ENCODE results near the gene SNX21.

Gene SNX21

GRCh38 chr20:45841407-45842129 lies 8.0 kb downstream of the SNX21 start:
- no peak for DNase-seq (ENCODE audit: extremely low read depth, low read depth)
- TF ChIP-seq CTCF (IDR thresholded peaks at IDR 0.05; ENCODE audit: low read depth, low read length, missing control alignments) = no peak
- no peak overlapping the region for H3K4me3 ChIP-seq (replicated peaks; ENCODE audit: low read depth, low read length)

- H3K4me3 ChIP-seq (replicated peaks; ENCODE audit: low read depth, low read length) = no peak overlapping the region
- DNase-seq (ENCODE audit: extremely low read depth, low read depth) = no peak
- no peak for TF ChIP-seq CTCF (IDR thresholded peaks at IDR 0.05; ENCODE audit: low read depth, low read length, missing control alignments)
Observed at GRCh38 chr20:45842169-45842812, 8.7 kb downstream of the SNX21 start.

- no peak overlapping the region for H3K4me3 ChIP-seq (replicated peaks; ENCODE audit: low read depth, low read length)
- DNase-seq (ENCODE audit: extremely low read depth, low read depth) = no peak
- no peak for TF ChIP-seq CTCF (IDR thresholded peaks at IDR 0.05; ENCODE audit: low read depth, low read length, missing control alignments)
Observed at GRCh38 chr20:45843506-45843905, 9.9 kb downstream of the SNX21 start.

GRCh38 chr20:45845452-45845851 lies 11.9 kb downstream of the SNX21 start:
- DNase-seq (ENCODE audit: extremely low read depth, low read depth) = no peak
- no peak for TF ChIP-seq CTCF (IDR thresholded peaks at IDR 0.05; ENCODE audit: low read depth, low read length, missing control alignments)
- H3K4me3 ChIP-seq (replicated peaks; ENCODE audit: low read depth, low read length) = no peak overlapping the region

- DNase-seq (ENCODE audit: extremely low read depth, low read depth) = no peak
- H3K4me3 ChIP-seq (replicated peaks; ENCODE audit: low read depth, low read length) = no peak overlapping the region
- TF ChIP-seq CTCF (IDR thresholded peaks at IDR 0.05; ENCODE audit: low read depth, low read length, missing control alignments) = no peak
Observed at GRCh38 chr20:45848421-45848820, 14.8 kb downstream of the SNX21 start.

- TF ChIP-seq CTCF (IDR thresholded peaks at IDR 0.05; ENCODE audit: low read depth, low read length, missing control alignments) = no peak
- DNase-seq (ENCODE audit: extremely low read depth, low read depth) = no peak
- H3K4me3 ChIP-seq (replicated peaks; ENCODE audit: low read depth, low read length) = no peak overlapping the region
Observed at GRCh38 chr20:45848969-45849582, 15.5 kb downstream of the SNX21 start.
